Measurements from ENCODE around the gene STK24.

STK24 gene

DNA sequence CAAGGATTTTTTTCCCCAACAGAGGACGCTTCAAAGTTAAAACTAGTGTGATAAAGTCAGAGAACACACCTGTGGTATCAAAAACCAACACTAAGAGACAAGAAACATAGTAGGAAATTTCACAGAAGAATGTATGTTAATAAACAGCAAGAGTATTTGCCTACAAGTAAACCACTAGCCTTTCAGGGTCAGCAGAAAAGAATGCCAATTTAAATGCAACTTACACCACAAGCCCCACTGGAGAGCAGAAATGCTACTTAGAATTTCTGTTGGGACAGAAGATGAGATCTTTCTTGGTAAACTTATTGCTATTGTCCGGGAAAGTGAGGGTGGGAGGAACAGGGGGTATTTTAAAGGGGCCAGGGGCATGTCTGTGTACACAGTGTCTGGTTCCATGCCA is 68.6 kb downstream of the STK24 start:
- no peak for DNase-seq

DNA sequence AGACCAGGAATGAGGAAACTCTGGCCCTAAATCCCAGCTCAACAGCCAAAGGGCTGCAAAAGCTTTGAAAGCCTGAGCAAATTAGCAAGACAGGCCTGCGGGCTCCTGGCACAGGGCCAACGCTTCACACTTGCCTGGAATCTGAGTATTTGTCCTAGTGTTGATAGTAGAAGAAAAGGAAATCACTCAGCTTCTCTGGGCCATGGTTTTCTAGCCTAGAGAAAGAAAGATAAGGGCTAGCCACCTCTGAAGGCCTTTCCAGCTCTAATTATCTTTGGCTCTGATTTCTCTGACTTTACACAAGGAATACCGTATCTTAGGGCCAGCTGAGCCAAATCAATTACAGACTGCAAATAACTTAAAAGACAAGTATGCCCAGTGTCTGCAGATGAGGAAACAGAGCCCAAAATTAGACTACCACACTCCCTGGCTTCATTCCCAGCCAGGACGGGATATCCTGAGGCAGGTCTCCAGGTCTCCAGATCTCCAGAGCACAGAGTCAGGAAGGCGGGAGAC is 69.6 kb downstream of the STK24 start:
- DNase-seq: no peak

DNA sequence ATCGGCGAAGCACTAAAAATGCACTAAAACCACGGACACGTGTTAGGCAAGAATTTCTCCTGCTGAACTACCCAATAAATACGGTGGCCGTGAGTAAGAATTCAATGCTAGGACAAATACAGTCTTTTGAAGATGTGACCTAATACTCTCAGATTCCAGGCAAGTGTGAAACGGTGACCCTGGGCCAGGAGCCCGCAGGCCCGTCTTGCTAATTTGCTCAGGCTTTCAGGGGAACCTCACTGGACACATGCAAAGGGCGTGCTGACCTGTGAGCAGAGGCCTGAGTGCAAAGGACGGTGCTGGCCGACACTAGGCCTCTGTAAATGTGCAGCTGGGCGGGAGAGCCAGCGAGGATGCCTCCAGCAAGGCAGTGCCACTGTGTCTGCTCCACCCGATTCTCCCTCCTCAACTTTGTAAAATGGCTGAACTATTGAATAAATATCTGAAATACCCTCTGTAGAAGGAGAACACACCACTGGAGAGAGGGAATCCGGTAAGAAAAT is 70.1 kb downstream of the STK24 start:
- DNase-seq: no peak

DNA sequence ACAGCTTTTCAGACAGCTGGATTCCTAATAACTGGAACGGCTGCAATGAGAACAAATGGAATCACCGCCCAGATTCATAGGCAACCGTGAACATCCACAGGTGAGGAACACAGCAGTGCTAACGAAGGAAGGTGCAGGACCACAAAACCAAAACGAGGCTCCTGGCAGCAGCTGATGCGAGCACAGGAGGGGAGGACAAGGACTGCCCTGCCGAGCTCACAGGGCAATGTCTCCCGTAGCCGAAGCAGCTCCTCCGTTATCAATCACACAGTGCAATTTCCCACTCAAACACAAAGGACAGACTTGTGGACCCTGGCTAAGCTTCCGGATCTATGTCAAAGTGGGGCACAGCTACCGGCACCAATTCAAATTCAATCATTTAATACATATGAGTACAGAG is 70.6 kb downstream of the STK24 start:
- DNase-seq: no peak

DNA sequence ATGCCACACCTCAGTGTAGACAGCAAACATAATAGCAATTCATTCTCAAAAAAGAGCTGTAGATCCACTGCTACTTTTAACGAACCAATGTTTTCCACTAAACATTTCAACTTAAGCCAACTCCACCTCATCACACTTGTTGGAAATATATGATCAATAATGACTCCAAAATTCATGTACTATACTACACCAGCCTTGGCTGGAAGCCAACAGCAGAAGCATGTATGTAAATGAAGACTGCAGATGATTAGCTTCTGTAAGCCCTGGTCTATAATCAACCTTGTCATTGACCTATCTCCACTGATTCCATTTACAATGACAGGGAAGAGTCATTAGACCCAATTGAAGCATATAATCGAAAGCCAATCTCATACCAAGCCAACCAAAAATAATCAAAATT is 71.7 kb downstream of the STK24 start:
- DNase-seq: no peak

DNA sequence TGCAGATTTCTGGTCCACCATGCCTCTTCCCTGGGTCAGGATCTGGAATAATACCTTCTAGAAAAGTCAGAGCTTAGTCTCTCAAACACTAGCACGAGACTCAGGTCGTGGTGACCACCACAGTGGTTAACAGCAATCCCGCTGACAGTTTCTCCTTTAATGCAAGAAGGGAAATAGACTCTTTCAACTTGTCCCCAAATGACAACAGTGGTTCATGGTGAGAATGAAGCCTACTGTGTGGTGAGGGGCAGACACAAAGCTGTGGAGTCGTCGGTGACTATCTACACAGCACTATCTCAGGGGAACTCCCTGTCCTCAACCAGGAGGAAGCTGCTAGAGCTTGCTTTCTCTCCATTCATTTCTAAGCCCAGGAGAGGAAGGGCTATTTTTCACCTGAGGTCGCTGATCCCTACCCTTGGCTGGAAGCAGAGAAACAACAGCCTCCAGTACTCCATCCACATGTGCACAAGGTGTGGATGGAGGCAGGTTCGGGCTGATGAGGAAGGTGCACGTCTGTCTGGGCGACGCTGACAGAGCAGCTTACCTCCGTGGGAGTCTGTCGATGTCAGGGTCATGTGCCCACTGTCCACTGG is 72.4 kb downstream of the STK24 start:
- no peak for DNase-seq

DNA sequence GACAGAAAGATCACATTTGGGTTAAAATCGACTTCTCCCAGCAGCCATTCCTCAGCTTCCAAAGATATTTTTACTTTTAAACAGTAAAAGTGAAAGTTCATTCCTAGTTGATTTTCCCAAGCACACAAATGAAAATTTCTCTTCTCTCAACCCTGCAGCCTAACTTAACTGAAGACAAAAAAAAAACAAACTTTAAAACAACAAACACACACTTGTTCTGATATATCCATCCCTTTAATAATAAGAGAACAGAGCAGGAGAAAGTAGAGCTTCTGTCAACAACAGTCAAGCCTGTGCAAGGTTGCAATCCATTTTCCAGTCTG is 72.9 kb downstream of the STK24 start:
- no peak for DNase-seq

DNA sequence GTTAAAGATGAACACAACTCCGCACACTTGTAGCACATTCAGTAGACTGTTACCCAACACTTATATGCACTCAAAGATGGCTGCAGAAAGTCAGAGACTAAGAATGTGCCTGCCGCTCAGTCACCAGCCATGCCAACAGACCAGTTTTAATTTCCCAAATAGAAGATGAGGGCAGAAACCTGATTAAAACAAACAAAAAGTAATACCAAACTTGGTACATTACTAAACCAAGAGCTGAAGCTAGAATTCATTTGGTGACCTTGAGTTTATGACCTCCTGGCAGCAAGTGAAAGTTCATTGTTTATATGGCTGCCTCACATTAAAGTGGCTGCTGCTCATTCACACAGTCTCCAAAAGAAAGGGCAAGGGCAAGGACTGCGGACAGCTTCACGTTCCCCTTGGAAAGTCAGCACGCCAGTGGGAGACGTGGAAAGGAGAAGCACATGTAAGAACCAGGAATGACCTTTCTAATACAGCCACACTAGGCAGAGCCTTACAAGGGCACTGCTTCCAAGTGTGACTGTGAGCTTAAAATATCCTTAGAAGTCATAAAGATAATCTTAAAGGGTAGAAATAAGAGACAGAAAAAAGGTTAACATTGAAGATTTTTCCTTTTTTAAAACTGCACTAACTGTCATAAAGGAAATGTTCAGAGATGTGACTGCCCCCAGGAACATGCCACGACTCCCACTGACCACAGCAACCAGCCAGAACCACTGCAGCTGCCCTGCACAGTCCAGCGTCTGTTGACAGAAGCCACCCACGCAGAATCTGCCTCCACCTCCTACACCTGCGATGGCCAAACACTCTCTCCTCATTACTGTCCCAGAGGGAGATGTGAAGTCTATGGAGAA is 73.5 kb downstream of the STK24 start:
- DNase-seq: no peak

DNA sequence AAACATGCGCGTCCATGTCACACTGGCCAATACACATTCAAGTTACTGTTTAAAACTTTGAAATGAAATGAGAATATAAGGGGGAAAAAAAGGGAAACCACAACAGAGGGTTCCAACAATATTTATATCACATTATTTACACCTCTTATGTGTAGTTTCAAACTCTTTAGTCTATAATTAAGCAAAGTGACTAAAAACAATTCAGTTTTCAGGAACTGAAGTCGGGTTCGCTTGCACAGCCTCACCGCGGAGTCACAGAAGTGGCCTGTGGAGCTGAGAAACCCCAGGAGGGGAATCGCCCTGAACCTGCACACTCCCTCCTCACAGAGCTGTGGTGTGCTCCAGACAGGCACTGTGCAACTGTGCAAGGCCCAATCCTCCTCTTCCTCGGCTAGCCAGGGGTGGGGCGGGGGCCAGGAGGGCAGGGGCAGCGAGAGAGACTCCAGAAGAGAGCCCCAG is 75.9 kb downstream of the STK24 start:
- DNase-seq: no peak

DNA sequence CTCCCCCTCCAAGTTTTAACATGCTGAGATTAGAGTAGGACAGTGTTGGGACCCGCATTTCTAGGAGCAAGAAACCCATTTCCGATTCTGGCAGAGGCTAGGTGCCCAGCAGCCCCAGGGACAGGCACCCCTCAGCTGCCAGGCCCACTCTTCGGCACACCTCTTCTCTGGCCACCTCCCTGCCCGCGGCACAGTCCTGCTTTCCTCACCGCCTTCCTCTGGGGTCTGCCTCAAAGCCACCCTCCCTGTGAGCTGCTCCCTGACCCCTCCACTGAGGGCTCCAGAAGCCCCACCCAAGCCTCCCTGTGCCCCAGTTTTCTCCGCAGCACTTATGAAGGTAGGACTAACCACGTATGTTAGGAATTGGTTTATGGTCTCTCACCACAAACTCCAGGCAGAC is 79.9 kb downstream of the STK24 start:
- DNase-seq: no peak

DNA sequence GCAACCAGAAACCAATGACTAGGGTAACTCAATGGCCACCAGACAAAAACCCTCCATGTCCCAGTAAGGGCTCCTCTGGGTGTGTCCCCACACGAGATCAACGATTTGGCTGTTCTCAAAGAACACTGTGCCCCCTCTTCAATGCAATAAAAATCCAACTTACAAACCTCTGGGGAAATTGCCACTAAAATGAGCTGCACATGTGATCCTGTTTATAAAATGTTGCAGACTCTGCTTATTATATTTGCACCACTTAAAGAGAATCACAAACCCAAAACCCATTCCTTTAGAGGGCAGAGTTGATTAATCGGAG is 80.5 kb downstream of the STK24 start:
- no peak for DNase-seq

DNA sequence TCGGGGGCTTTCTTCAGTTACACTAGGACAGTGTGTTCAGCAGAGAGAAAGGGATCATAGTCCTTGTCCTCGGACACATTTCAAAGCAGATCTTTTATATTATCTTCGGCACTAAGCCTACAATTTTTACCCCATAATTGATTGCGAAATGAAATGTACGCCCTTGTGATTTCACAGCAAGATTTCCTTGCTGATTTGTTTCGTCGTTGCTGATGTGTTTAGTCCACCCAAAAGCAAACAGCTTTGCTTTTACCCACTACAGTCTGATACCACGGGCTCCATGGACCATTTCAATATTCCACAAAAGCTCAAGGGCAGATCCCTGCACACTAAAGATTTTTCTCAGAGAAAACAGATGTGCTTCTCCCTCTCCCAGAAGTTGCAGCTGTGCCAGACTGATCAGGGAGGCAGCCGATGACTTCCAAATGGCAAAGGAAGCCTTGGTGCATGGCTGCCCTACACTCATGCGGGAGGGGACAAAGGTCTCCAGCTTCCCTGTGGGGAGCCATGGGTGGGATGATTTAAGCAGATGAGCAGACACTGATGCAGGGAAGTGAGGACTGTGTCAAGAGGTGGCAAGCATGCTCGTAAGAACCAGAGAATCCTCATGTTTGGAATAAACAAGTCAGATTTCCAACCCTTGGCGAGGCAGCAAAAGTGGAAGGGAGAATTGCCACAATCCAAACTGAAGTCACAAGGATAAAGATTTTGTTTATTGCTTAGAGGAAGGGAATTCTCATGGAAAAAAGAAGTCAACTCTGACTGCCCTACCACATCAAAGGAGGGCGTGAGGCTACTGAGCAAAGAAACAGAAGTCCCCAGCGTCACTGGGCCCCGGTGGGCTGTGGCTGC is 81.1 kb downstream of the STK24 start:
- no peak for DNase-seq

DNA sequence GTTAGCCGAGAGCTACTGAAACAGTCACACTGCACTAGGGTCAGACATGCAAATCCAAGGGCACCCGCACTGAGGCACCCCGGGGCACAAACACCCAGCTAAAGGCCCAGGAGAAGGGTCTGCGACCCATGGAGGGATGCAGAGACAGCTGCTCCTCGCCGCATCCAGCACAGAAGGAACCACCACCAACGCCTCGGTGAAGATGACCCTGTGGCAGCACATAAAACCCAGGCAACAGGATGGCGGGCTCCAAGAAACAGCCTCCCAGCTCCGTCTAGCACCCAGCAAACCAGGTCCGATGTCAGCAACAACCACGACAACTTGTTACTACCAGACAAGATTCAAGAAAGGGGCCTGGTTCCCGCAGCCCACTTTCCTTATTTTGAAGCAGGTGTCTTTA is 82.1 kb downstream of the STK24 start:
- DNase-seq: no peak

DNA sequence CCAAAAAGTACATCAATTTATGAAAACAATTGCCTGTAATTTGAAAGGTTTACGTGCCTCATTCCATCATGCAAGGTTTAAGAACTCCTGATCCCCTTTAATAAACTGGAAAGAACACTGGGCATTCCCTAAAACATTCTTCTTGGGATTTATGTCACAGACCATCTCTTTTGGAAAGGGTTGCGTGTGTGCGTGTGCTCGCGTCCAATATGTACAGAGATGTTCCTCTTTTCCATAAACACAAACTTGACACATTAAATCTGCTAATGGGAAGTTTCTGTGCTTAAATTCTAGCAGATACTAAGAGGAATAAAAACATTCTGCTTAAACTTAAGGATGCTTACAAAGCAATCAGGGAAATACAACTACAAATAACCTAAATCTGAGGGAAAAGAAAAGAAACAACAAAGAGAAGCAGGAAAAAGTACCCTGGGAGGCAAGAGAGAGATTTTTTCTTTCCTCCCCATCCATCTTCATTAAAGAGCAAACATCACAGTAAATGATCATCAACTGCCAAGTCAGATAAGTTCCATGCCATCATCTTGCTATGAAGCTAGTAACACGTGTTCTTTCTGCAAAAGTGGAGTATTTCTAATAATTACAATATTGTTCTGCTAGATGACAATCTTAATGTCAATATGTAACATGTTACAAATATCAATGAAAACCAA is 83.7 kb downstream of the STK24 start:
- DNase-seq: no peak

DNA sequence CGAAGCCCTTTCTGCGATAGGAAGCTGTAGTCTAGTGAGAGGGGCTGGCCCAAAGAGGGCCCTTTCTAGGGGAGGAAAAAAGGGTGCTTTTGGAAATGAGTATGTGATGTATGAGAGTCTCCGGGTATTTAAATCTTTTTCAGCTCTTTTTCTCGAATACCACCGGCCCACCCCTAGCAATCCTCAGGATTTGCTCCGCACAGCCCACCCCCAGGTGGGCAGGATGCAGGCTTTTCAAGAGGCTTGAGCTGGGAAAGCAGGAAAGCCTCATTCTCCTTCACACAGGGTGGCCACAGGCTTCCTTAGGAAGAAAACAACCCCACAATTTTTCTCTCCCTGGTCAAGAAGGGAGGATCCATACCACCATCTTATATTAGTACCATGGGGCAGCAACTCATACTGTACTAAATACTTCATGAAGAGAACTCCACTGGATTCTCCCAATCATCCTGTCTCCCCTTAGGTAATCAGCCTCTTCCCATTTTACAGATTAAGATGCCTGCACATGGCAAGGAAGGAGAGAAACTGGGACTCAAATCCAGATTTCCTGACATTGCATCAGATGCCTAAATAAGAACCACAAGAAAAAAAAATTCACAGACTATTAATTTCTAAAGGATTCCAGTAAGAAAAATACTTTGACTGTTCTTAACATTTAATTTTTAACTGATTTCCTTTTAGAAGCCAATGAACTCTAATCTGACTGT is 84.4 kb downstream of the STK24 start:
- DNase-seq: no peak

DNA sequence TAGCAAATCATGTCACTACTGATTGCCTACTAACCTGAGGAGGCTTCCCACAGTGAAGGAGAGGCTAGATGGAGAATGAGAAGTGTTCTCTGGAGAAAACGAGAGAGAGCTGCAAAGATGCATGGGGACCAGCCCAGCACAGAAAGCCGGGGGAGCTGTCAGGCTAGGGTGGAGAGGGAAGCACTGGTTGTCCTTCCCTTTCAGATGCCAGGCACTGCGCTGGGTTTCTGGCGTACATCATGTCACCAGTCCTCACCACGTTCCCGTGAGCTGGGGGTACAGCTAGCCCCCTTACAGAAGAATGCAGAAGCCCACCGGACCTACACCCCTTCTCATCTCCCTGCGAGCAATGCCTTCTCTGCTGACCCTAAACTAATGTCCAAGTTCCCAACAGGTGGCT is 86.0 kb downstream of the STK24 start:
- DNase-seq: no peak

DNA sequence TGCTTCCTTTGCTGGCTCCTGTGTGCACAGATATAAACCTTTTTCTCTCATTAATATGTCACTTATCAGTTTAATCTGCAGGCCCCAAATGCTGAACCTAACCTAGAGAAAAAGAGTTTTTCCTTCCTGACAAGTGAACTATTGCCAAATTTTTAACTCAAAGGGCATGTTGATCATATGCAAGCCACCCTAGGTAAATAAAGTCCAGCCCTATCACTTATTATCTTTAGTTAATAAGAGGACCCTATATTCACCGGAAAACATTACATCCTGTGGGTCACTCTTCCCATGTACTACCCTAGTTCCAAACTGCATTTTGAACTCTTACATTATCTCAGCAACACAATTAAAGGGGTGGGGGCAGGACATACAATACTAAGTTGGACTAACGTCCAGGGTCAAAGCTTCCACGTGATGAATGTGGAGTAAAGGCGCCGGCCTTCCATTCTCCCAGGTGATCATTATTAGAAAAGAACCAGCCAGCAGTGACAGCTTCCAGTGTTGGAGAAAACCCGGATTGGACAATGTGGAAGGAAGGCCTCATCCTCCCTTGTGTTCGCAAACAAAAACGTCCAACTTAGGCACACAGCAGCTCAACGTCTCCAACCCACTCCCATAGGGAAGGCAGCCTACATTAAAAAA is 86.6 kb downstream of the STK24 start:
- DNase-seq: no peak

DNA sequence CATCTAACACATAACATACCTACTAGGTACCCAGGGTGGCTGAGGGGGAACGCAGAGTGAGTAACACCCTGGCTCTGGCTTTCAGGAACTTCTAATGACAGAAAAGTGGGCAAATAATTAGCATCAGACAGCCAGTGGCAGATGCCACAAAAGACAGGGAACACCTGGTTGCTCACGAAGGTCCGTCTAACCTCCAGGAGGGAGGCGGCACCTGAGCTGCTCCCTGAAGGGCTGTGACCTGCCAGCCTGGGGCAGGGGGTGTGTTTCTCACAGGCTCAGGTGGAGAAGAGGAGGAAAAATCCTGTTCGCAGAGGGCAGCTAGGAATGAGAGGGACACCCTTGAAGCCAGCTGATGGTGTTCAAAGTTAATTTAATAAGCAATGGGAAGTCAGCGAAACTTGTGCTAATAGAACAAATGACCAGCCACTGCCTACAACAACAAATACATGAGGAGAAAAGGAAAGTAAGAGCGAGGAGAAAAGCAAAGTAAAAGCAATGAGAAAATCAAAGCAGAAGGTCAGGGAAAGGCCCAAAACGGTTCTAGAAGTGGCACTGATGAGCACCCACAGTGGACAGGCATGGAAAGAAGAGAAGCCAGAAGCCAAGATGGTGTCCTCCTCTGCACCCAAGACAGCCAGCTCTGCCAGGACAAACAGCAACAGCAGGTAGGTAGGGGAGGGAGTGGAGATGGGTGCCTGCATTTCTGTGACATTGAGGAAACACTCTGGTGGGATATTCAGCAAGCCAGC is 87.3 kb downstream of the STK24 start:
- no peak for DNase-seq

DNA sequence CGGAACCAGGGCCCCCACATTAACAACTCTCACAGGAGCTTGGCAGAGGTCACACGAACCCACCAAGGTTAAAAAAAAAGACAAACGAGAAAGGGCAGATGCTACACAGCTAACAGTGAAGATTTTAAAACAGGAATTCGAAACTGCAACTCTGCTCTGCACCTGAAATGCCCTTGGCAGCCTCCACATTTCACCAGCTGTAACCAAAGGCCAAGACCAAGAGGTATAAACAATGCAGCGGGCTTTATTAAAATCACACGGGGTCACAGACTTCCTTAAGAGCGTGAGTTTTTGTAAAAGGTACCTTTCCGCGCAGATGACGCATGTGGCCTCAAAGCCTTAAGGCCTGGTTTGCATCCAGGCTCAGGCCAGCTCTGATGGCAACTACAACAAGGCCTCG is 88.2 kb downstream of the STK24 start:
- DNase-seq: no peak

DNA sequence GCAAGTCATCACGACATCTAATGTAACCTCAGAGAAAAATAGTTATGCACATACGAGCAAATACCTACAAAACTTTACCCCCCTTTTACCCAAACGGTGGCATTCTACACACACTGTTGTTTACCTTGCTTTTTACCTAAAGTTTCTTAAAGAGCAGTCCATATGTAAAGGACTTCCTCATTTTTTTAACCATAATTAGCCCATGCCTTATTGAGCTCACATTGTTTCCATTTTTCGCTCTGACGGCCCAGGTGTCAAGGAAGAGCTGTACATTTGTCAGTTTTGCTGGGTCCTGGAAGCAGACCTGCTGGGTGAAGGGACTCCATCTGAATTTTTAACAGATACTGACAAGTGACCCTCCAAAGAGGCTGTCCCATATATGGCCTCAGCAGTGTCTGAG is 89.4 kb downstream of the STK24 start:
- no peak for DNase-seq

DNA sequence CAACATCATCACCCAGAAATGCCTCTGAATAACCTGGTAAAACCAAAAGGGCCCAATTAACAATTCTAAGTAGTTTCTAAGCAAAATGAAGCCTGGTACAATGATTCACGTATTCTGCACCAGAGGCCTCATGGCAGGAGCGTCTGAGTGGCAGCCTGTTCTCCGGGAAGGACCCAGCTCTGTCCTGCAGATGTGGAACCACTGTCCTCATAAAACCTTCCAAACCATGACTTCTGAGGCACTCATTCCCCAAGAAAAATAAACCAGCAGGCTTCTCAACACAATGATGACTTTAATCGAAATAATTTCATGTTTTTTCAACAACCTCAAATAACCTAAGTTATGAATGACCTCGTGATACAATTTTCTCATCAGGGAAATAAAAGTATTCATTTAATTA is 89.9 kb downstream of the STK24 start:
- no peak for DNase-seq

Measured in cortex of kidney (tissue), 1 donor.